DLD1 (cell line): Measurements from ENCODE around the gene SCUBE3.

Experiments
- in situ Hi-C: cut with HindIII; loops from 2 replicates; pipeline ENCODE4 v1.10.0; 2017; ENCODE audit warnings: low sequenced_read_pairs

The SCUBE3 gene

DNA sequence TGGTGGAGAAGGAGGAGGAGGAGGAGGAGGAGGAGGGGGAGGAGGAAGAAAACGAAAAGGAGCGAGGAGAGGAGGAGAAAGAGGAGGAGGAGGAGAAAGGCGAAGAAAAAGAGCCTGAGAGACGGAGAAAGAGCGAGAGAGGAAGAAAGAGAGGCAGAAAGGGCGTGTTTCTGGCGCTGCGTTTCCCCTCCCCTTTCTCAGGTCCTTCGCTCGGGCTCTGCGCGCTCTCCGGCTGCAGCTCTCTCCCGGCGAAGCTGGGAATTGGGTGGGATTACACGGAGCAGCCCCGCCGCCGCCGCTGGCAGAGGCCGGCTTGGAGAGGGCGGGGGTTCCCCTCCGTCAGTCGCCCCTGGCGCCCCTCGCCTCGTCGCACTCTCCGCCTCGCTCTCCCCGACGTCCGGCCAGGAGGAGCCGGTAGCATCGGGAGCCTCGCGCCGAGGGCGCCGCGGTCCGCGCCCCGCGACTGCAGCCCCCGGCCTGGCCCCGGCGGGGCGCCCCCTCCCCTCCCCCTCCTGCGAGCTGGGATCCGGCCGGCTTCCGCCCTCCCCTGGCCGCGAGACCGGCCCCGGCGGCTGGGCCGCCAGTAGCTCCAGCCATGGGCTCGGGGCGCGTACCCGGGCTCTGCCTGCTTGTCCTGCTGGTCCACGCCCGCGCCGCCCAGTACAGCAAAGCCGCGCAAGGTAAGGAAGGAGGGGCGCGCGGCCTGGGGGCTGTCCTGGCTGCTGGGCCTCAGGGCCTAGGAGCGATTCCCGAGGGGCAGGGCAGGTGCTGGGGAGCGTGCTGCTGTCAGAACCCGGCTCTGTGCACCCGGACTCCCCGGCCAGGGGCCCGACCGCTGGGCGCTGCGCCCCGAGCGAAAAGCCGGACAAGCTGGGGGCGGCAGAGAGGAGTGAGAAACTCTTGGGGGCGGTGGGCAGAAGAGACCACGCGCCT is at the start of gene SCUBE3:
Gene SCUBE3 (plus strand): TSS at position 133 of the 933 bp plus-strand sequence. CDS start 463 bp downstream, at position 596.
- in situ Hi-C loops, result no loop called here

DNA sequence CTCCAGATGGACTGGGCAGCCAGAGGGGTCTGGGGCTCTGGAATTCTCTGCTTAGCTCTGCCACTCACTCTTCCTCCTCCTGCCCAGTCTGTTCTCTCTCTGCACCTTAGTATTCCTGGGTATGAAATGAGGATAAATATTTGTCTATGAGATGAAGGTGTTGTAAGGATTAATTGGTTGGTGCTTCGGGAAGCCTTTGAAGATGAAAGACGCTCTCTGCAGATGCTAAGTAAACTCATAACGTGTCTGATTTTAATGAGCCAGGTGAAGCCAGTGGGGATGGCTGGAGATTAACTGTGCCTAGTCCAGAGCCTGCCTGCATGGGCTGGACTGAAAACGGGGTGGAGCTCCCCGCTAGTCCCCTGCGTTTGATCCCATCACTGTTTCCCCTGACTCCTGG is 49.5 kb upstream of the SCUBE3 start:
- in situ Hi-C loops, result no loop called here

DNA sequence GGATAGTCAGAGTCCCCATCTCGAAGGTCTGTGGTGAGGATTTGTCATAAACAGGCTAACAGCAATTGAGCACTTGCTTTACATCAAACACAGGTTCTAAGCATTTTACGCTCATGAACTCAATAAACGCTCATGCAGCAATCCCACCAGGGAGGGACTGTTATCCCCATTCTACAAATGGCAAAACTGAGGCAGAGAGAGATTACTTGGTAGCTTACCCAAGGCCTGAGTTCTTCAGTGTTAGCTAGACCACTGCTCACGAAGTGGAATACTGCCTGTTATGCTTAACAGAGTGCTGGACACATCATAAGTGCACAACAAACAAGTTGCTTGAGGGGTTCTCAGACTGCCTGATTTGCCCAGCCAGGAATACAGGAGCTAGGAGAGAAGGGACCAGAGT is 48.9 kb upstream of the SCUBE3 start:
- in situ Hi-C loops, result no loop called here

DNA sequence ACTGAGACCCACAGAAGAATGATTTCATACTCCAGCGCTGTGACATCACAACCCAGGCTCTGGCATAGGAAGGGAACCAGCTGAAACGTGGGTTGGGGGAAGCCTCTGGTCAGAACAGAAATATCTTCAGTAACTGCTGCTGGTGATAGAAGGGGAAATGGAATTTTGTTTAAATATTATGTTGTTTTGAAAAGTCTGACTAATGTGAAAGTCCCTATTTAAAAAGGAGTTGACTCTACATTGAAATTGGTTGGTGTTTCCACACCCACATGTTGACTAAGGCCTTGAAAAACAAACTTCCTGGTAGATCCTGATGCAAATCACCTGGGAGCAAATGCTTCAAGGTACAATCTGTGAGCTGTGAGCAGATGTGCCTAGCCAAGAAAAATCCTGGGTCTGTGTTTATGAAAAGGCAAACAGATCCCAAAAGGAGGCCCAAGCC is 48.1 kb upstream of the SCUBE3 start:
- in situ Hi-C loops, result no loop called here

DNA sequence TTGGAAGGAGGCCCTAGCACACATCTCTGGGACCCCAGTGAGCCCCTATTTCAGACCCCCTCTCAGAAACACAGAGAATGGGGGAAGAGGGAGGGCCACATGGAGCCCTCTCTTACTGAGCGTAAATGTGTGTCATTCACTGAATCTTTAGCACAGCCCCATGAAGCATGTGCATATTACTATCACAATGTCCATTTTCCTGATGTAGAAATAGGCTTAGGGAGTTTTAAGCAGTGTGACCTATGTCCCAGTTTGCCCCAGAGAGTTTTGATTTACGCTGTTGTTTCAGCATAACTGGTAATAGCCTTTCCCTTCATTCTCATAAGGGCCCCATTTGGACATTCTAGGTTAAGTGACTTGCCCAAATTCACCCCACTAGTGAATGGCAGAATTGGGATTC is 47.6 kb upstream of the SCUBE3 start:
- in situ Hi-C loops, result no loop called here

DNA sequence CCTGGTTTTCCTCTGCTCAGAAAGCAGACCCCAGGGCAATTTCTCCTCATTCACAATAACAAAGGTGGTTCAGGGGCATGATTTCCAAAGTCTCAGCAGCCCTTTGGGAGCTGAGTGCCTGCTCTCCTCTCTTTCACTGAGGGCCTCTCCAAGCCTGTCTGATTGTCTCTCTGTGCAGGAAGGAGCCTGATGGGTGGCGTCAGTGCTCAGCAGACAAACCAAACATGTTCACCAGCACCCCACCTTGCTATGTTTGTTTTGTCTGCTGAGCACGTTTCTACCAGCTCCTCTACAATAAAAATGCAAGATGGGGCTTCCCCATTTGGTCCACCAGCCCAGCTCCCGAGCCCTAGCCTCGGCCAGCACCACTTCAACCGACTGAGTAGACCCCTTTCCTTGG is 47.2 kb upstream of the SCUBE3 start:
- in situ Hi-C loops, result no loop called here

DNA sequence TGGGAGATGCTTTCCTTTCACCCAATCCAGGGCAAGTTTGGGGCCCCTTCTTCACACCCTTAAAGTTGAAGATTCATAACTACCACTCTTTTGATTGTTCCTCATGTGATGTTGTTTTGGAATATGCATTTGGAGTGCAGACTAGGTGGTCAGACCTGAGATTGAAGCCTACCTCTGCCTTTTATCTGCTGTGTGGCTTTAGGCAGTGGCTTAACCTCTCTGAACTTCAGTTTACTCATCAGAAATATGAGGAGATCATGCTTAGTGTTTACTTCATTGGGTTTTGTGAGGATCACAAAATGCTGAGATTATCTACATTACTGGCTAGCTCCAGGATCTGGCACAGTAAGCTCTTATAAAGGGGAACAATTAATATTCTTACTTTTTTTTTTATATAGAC is 46.3 kb upstream of the SCUBE3 start:
- in situ Hi-C loops, result no loop called here

DNA sequence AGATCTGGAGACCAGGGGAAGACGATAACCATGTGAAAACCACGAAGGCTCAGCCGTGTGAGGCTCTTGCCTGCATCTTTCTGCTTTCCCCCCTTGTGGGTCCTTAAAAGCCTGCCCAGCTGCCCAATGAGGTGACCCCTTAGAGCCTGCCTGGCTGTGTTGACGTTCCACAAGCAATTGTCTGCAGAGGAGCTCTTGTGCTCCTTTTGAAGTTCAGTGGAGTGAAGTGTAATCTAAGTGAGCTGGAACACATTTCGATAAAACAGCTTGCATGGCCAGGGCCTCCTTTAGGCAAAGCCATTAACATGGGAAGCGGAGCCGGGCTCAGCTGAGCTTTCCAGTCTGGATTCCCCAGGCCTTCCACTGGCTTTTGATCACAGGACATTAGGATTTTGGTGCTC is 45.3 kb upstream of the SCUBE3 start:
- in situ Hi-C loops, result no loop called here

DNA sequence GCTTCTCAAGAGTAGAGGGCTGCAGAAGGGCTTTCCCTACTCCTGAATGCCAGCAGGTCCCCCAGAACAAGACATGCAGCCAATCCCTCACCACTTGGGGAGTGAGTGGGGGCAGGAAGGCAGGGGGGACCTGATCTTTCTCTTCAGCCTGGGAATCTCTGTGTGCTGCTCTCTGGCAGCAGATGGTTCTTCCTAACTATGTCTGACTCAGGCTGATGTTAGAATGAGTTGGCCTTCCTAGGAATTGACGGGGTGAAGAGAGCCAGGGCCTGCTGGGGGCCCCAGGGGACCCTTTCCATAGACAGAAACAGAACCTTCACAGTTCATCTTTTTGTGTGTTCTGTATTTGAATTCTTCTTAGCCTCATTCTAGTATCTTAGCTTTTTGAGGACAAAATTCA is 43.6 kb upstream of the SCUBE3 start:
- in situ Hi-C loops, result no loop called here

DNA sequence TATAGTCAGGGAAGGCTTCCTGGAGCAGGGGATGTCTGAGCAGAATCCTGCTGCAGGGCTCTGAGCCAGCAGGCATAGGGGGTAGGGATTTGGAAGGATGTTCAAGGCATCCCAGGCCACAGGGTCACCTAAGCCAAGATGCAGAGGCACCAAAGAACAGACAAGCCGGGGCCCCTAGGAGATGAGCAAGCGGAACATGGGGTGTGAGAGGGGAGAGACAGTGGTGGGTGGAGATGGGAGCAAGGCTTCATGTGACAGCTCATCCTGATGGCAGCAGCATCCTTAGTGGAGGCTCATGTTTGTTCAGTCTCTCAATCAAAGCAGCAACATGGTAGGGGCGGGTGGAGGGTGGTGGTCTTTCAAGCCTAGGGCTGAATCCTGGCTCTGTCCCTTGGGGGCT is 42.9 kb upstream of the SCUBE3 start:
- in situ Hi-C loops, result no loop called here

DNA sequence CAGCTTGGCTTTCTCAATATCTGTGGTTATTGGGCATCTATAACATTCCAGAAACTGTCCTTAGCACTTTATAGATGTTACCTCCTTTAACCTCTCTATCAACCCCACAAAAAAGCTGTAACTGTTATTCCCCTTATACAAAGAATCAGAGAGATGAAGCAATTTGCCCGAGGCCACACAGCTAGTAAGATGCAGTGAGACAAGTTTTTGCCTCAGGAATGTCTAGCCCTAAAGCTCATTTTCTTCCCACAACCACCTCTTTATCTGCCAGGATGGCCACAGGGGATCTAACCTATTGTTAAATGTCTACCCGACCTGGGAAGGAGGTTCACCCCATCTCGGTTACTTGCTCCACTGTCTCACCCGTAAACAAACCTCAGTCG is 40.7 kb upstream of the SCUBE3 start:
- in situ Hi-C loops, result no loop called here

DNA sequence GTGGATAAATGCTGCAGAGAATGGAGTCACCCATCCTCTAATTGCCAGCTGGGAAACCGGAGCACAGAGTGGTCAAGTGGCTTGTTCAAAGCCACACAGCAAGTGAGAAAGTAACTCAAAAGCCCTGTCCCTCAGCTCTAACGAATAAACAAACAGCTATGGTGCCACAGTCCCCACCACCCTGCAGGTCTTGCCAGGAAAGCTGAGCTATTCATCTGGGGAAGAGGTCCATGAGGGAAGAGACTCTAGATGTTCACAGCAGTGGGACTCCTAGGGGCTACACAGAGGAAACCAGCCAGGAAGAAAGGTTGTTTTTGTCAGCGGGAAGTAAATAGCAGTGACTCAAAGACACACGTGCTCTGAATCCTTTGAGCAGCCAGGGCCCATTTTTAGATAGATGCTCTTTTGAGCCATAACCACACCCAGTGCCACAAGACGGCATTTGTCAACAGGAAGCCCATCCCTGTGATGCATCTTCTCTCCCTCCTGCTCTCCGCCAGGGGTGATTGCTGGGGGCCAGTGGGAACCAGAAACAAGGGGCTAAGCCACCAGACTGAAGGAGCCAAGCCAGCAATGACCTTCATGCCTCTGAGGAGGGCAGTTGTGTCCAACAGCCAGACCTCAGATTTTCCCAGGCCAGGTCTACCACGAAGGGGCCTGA is 40.2 kb upstream of the SCUBE3 start:
- in situ Hi-C loops, result no loop called here

DNA sequence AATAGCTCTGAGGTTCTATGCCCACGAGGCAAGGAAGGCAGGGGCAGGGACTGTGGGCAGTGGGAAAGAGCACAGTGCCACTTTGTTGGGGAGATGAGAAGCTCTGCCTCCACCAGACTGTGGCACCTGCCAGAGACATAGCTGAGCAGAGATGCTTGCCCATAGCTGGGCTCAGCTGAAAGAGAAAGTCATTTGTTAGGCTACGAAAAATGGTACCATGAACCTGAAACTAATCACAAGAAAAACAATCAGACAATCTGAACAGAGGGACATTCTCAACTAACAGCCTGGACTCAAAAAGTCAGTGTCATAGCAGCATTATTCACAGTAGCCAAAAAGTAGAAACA is 39.7 kb upstream of the SCUBE3 start:
- in situ Hi-C loops, result no loop called here

DNA sequence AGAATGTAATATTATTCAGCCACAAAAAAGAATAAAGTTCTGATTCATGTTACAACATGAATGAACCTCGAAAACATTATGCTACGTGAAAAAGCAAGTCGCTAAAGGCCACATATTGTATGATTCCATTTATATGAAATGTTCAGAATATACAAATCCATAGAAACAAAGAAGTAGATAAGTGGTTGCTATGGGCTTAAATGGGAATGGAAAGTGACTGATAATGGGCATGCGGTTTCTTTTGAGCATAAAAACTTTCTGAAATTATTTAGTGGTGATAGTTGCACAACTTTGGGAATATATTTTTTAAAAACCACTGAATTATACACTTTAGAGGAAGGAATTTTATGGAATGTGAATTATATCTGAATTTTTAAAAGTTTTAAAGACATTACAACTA is 39.3 kb upstream of the SCUBE3 start:
- in situ Hi-C loops, result no loop called here

DNA sequence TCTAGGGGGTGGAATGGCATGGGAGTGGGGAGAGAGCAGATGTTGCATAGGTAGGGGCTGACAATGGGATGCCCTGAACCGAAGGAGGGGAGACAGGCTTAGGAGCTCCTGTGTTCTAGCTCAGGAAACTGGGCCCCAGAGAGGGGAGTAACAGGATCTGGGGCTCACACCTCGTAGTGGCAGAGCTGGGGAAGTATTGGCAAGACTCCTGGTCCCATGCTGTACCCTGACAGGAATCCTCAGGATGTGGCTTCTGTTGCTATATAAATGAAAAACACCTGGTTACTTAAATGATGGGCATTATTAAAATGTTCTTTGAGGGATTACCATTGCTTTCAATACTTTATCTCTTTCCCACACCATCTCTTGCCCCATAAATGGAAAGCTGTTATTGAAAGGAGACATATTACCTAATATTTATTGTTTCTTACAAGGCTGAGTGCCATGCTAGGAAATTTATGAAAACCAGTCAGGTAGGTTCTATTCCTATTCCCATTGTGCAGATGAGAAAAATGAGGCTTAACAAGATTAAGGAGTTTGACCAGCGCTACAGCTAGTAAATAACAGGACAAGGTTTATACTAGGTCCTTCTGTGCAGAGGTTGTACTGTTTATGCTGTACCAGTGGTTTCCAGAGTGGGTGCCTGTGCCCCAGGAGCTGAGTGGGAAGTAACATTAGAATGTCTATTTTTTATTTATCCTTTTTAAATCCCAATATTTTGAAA is 37.3 kb upstream of the SCUBE3 start:
- in situ Hi-C loops, result no loop called here

DNA sequence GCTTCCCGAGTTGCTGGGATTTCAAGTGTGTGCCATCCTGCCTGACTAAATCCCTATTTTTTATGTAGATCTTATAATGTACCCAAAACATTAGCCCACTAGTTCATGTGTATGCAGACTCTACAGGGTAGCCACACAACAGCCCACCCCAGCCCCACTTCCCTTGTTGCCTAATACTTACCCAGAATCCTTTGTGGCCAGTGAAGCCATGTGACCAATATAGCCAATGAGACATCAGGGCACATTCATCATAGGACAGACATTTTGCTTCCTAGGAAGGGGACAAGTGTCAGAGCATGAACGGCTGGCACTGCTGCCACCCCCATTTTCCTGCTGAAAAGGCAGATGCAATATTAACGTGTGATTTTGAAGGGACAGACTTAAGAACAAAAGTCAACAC is 36.6 kb upstream of the SCUBE3 start:
- in situ Hi-C loops, result no loop called here

DNA sequence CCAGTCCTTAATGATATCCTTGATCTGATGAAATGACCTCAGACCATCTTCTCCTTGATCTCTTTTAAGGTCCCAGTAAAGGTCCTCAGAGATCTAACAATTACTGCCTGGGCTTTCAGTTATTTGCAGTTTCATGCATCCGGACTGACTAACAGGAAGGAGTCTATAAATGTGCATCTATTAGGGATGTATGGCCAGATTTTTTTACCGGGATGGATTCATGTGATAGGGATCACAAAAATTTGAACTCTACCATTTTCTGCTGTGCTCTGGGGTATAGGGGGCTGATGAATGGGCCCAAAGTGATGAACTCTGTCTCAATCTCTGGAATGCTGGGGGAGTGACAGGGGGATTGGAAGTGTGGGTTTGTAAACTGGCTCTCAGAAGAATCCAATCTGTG is 36.2 kb upstream of the SCUBE3 start:
- in situ Hi-C loops, result no loop called here

DNA sequence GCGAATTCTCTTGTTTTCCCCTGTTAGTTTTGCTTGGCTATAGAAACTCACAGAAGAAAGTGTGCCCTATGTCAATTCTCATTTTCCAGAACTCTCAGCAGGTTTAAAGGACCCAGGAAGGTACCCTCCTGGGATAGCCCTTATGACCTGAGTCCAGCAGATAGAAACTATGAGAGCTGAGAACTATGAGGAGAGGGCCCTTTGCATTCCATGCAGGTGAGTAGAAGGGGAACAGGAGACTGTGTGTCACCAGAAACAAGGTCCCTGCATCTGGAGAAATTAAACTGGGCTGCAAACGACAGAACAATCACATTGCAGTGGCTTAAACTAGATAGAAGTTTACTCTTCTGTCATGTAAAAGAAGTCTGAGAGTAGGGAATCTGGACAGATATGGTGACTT is 35.7 kb upstream of the SCUBE3 start:
- in situ Hi-C loops, result no loop called here

DNA sequence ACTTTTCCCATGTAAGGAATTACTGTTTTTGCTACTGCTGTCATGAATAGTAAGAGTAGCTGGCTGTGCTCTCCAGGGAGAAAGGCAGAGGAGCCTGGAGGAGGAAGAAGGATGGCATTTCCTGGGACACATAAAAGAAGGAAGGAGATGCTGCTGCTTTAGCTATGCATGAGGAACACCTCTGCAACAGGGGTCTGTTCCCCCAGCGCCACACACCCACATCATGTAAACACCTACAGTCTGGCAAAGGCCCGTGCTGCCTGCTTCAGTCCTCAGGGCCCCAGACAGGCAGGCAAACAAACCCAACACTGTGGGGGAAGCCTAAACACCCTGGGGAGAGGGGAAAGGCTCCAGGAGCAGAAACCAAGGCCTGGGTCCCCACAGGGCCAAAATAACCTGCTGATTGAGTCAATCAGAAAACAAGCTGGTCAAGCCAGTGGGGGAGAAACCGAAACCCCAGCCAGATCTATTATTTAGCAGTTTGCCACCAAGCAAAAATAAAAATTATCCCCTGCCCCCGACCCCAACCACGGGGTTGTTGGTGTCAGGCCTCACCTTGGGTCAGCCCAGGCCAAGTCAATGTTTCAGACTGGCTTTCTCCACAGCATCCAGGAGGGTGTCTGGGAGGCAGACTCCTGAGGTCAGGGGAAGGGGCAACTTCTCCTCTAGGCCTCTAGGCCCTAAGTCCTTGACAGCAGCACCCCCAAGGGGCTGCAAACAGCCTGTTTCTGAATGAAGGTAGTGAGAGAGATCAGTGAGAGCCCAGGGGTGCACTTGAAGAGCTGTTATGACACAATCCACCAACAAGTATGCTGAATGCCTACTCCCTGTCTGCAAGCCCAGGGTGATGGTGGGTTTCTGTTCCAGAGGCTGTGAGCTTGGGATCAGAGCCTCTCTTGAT is 34.6 kb upstream of the SCUBE3 start:
- in situ Hi-C loops, result no loop called here

DNA sequence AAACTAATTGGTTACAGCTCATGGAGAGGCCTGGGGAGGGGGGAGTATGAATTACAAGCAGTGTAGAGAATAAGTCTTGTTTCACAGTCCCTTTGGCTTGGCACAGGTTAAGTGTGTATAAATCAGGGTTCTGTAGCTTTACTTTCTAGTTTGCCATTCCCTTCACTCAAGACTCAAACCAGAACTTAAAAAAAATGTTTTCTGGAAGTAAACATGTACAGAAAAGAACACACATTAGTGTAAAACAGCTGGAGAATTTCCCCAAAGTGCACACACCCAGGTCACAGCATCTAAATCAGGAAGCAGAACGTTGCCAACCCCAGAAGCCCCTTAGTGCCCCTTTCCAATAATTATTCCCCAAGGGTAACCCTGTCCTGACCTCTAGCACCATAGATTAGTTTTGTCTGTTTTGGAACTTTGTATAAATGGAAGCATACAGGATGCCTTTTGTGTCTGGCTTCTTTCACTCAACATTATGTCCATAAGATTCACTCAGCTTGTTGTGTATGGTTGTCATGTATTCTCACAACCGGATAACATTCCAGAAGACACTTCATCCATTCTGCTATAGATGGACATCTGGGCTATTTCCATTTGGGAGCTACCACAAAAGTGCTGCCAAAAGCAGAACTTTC is 33.7 kb upstream of the SCUBE3 start:
- in situ Hi-C loops, result no loop called here
